NCI-H446 treated with DMSO at 0.1 percent for 48 hours (cell line): Measurements from ENCODE around the gene OVOL1.

ENCODE experiments used
- DNase-seq: peaks from one replicate; lab custom pipeline; 2025; lab: John Stamatoyannopoulos, UW

OVOL1 gene

GRCh38 chr11:65778431-65778900 lies 8.4 kb upstream of the OVOL1 start:
- DNase-seq, result no peak

DNA sequence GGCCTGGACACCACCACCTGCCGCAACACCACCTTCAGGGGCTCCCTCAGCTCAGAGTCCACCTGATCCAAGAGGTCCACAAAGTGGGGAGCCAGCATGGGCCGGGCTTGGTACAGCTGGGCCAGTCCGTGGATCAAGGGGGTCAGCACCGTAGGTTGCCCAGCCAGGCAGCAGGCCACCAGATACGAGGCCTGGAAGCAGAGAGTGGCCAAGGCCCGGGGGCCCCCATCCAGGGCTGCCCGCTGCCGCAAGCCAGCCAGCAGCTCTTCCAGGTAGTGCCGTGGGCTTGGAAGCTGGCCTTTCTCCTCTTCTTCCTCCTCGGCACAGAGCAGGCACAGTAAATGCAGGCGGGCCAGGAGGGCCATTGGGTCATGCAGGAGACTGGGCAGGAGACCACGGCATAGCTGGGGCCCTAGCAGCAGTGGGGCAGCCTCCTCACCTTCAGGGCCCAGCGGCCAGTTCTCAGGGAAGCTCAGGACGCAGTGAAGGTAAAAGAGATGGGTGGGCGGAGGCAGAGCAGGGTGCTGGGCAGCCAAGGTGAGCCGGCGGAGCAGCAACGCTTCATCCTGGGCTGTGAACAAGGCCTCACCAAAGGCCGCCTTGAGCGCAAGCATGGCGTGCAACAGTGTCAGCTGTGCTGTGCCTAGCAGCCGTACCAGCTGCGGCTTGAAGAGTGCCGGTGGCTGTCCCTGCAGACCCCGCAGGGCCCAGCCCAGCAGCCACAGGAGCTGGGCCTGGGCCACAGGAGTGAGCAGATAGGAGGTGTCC lies 7.8 kb upstream of the OVOL1 start:
- no peak for DNase-seq

GRCh38 chr11:65779669-65779918 lies 7.3 kb upstream of the OVOL1 start:
- DNase-seq, result no peak

- DNase-seq, result peak; percentile 22
These were observed 6.7 kb upstream of the OVOL1 start for GRCh38 chr11:65779919-65780769.

GRCh38 chr11:65780770-65781151 lies 6.1 kb upstream of the OVOL1 start, which contains the start of gene AP5B1:
Gene AP5B1 (minus strand): TSS chr11:65780976. CDS start chr11:65780591, 385 bp downstream.
- DNase-seq, result no peak

- DNase-seq, result no peak
These were observed 5.5 kb upstream of the OVOL1 start for GRCh38 chr11:65781152-65781961.

- DNase-seq, result no peak
These were observed 4.7 kb upstream of the OVOL1 start for GRCh38 chr11:65781962-65782815.

DNA sequence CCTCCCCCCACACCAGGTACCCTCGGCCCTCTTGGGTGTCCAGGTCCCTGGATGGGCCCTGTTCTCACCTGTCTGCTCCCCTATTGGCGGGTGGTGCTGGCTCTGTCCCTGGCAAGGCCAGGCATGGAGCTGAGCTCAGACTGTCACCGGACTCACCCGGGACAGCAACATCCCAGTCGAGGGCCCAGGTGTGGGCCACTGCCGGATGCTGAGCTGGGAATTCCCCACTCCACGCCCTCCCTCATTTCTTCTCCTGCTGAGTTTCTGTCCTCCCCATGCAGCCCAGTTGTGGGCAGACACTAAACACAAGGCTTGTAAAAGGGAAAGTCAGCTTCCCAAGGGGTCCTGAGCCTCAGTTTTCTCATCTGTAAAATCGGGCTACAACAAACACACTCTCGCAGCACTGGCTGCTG lies 4.0 kb upstream of the OVOL1 start:
- DNase-seq, result no peak

DNA sequence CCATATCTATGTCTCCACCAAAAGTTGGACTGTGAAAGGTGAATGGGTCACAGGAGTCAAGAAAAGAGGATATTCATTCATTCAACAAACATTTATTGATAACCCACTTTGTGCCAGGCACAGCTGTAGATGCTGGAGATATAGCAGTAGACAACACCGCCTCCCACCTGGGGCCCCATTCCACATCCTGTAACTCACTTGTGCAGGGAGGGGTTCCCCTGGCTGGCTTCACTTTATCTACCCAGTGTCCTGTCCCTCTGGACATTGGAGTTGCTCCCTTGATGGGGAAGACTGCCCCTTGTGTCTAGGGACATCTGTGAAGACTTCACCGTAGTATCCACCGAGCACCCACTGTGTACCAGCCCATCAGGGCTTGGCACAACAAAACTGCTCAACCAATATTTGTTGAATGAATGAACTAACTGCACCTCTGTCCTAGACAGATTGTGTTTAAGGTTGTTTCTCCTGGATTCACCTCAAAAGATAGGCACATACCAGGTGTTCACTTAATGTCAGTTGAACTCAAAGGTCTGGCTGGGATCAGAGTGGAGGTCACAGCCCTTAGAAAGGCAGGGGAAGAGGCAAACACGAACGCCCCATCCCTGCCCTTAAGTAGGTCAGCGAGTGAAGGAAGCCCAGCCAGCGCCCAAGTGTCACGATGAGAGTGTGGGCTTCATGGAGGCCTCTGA lies 1.4 kb upstream of the OVOL1 start:
- DNase-seq, result no peak

- no peak for DNase-seq
These were observed 666 bp upstream of the OVOL1 start for GRCh38 chr11:65786008-65786785.

GRCh38 chr11:65787649-65788622 lies 1.1 kb downstream of the OVOL1 start:
- DNase-seq, result no peak

- no peak for DNase-seq
These were observed 2.0 kb downstream of the OVOL1 start for GRCh38 chr11:65788821-65789220.

DNA sequence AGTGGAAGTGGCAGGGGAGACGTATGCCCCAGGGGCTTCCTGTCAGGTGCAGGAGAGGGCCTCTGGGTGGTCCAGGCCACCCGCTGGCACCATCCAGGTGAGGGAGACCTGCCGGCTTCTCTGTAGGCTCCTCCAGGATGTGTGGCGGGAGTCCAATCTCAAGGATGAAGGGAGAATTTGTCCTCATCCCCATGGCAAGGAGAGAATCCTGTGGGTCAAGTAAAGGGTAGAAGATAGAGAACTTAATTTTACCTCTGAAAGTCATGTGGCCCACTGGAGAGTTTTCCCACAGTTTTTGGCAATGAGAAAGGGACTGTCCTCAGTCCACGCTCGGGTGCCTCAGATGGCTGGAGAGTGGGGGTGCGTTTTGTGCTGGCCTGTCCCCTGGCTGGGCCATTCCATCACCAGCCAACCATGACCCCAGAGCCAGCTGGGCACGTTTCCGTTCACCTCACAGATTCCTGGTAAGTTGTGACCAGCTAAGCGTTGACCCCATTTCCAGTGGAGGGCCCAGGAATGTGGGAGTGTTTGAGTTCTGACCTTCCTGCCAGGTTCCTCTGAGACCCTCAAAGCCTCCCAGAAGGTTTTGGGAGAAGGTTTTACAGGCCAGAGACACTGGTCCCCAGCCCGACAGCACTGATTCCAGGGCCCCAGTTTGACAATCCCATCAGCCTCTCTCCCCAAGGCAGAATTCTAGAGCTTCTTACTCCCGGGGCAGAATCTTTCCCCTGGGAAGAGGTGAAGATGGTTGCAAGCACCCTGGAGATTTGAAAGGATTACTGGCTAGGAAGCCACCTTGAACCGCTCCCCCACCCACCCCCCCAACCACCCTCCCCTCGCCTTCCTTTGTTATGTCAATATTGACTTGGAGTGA lies 2.6 kb downstream of the OVOL1 start:
- no peak for DNase-seq

- no peak for DNase-seq
These were observed 3.4 kb downstream of the OVOL1 start for GRCh38 chr11:65790104-65790901.

- DNase-seq, result no peak
These were observed 4.2 kb downstream of the OVOL1 start for GRCh38 chr11:65790902-65791650.

DNA sequence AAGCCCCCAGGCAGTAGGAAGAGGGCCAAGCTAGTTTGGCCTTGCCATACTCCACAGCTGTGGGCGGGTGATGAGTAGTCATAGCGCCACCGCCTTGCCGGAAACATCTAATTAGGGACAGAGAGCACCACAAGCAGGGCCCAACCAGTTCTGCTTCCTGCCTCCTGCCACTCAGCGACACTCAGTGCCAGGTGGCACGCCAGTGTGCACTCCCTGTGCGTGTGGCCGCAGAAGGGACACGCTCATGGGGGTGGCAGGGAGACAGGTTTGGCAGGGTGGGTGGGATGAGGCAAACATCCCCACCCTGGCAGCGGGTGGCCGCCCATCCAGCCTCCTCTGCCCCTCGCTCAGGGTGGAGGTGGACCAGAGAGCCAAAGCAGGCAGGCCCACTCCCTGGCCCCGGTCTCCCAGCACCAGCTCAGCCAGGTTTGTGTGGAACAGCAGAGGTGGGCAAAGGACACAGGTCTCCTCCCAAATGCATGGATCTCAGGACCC lies 4.9 kb downstream of the OVOL1 start:
- no peak for DNase-seq
